GM19455 (cell line): ENCODE data around the gene RAP1GAP2.
"Not testable (repeated sequence)": the region's sequence is repeated elsewhere in the genome, so short reads cannot be mapped to it uniquely, and the experiment has no call there.

ENCODE experiments used
- ATAC-seq: cut with Tn5 transposase; IDR thresholded peaks from one replicate; pipeline ENCODE4 v1.9.1; 2021; ENCODE audit not compliant: unreplicated experiment

Gene RAP1GAP2

GRCh38 chr17:3015890-3016289, 219.7 kb downstream of the RAP1GAP2 start:
- ATAC-seq = no peak

- no peak for ATAC-seq
Measured at GRCh38 chr17:3017936-3018335, 221.7 kb downstream of the RAP1GAP2 start.

- no peak for ATAC-seq
Measured at GRCh38 chr17:3019761-3020160, 223.5 kb downstream of the RAP1GAP2 start.

GRCh38 chr17:3020381-3020780, 224.1 kb downstream of the RAP1GAP2 start:
- ATAC-seq = no peak

- no peak for ATAC-seq
Measured at GRCh38 chr17:3022197-3022596, 226.0 kb downstream of the RAP1GAP2 start.

GRCh38 chr17:3024346-3024745, 228.1 kb downstream of the RAP1GAP2 start:
- ATAC-seq = no peak

GRCh38 chr17:3025421-3026124, 229.3 kb downstream of the RAP1GAP2 start:
- ATAC-seq = no peak

- ATAC-seq = no peak
Measured at GRCh38 chr17:3026125-3026855, 230.1 kb downstream of the RAP1GAP2 start.

- ATAC-seq = no peak
Measured at GRCh38 chr17:3026856-3027751, 230.9 kb downstream of the RAP1GAP2 start.

GRCh38 chr17:3027786-3028532, 231.7 kb downstream of the RAP1GAP2 start:
- ATAC-seq = no peak

GRCh38 chr17:3029213-3029913, 233.1 kb downstream of the RAP1GAP2 start:
- no peak for ATAC-seq

GRCh38 chr17:3030096-3030495, 233.9 kb downstream of the RAP1GAP2 start:
- ATAC-seq = no peak

- not testable (repeated sequence) for ATAC-seq
Measured at GRCh38 chr17:3030852-3031470, 234.7 kb downstream of the RAP1GAP2 start.

GRCh38 chr17:3032258-3033247, 236.3 kb downstream of the RAP1GAP2 start:
- ATAC-seq = no peak

- no peak for ATAC-seq
Measured at GRCh38 chr17:3033248-3033640, 237.0 kb downstream of the RAP1GAP2 start.

GRCh38 chr17:3033741-3034577, 237.7 kb downstream of the RAP1GAP2 start:
- no peak for ATAC-seq

GRCh38 chr17:3034578-3034920, 238.3 kb downstream of the RAP1GAP2 start:
- ATAC-seq = no peak
